GM18505 (cell line): ENCODE data around the gene MAGEB3.
A peak's percentile ranks its signal among the peaks of the same experiment; 100 is the strongest.

Experiments
- ATAC-seq: cut with Tn5 transposase; IDR thresholded peaks from one replicate; pipeline ENCODE4 v1.9.1; 2021; ENCODE audit not compliant: unreplicated experiment
- POLR2A ChIP-seq: IDR thresholded peaks from 4 replicates; pipeline ENCODE4 v1.6.1; 2011; ENCODE audit warnings: borderline replicate concordance; ENCODE audit not compliant: insufficient read depth, insufficient read length; ENCODE audit errors: extremely low read depth

Gene MAGEB3

GRCh38 chrX:30246769-30247489 is 16.5 kb downstream of the MAGEB3 start, which contains the start of gene MAGEB1:
MAGEB1 (plus strand) TSS chrX:30247146; CDS start chrX:30250494, 3,348 bp downstream.
- TF ChIP-seq POLR2A: no peak
- ATAC-seq: no peak

GRCh38 chrX:30248854-30249253 is 18.4 kb downstream of the MAGEB3 start:
- peak; percentile 78 for ATAC-seq
- TF ChIP-seq POLR2A: no peak

- TF ChIP-seq POLR2A: no peak
- ATAC-seq: no peak
Measured at GRCh38 chrX:30253257-30253656, 22.8 kb downstream of the MAGEB3 start.

- ATAC-seq: no peak
- TF ChIP-seq POLR2A: no peak
Measured at GRCh38 chrX:30259927-30260326, 29.5 kb downstream of the MAGEB3 start.

- no peak for TF ChIP-seq POLR2A
- ATAC-seq: no peak
Measured at GRCh38 chrX:30261012-30261411, 30.6 kb downstream of the MAGEB3 start.

- no peak for TF ChIP-seq POLR2A
- no peak for ATAC-seq
Measured at GRCh38 chrX:30262763-30263162, 32.3 kb downstream of the MAGEB3 start.

- no peak for ATAC-seq
- no peak for TF ChIP-seq POLR2A
Measured at GRCh38 chrX:30270639-30271038, 40.2 kb downstream of the MAGEB3 start.

- no peak for TF ChIP-seq POLR2A
- ATAC-seq: no peak
Measured at GRCh38 chrX:30275498-30275897, 45.0 kb downstream of the MAGEB3 start.

GRCh38 chrX:30278365-30278764 is 47.9 kb downstream of the MAGEB3 start:
- no peak for TF ChIP-seq POLR2A
- no peak for ATAC-seq

GRCh38 chrX:30280428-30280827 is 50.0 kb downstream of the MAGEB3 start:
- no peak for ATAC-seq
- no peak for TF ChIP-seq POLR2A

- ATAC-seq: no peak
- no peak for TF ChIP-seq POLR2A
Measured at GRCh38 chrX:30282527-30282926, 52.1 kb downstream of the MAGEB3 start.

- TF ChIP-seq POLR2A: no peak
- no peak for ATAC-seq
Measured at GRCh38 chrX:30283456-30284200, 53.2 kb downstream of the MAGEB3 start.
